D721Med (cell line): Measurements from ENCODE around the gene THAP9.
A peak's percentile ranks its signal among the peaks of the same experiment; 100 is the strongest.
"Not testable (repeated sequence)": the region's sequence is repeated elsewhere in the genome, so short reads cannot be mapped to it uniquely, and the experiment has no call there.

ENCODE experiments used
- DNase-seq: peaks from one replicate; pipeline ENCODE4 v3.0.0; 2011; ENCODE audit warnings: low spot score; ENCODE audit not compliant: insufficient read length
- FAIRE-seq: peaks from 2 replicates; lab custom pipeline; 2011; peaks lifted over from hg19 to GRCh38; lab: Jason Lieb, UNC
- CTCF ChIP-seq: IDR thresholded peaks from 2 replicates; pipeline ENCODE4 v1.5.1; 2012; ENCODE audit warnings: mild to moderate bottlenecking, control low read depth; ENCODE audit not compliant: insufficient read depth; ENCODE audit errors: missing control alignments

Gene THAP9

GRCh38 chr4:82900411-82901182 is at the start of gene THAP9:
TSS of gene THAP9 (plus strand) at chr4:82900735. CDS start at chr4:82900803, 68 bp downstream.
- no peak for TF ChIP-seq CTCF
- FAIRE-seq (no peak), DNase-seq (peak; percentile 71)

- FAIRE-seq (no peak), DNase-seq (no peak)
- TF ChIP-seq CTCF = no peak
These were observed 49.2 kb upstream of the THAP9 start for GRCh38 chr4:82851318-82851717.

GRCh38 chr4:82851885-82852750 is 48.4 kb upstream of the THAP9 start:
- DNase-seq (no peak), FAIRE-seq (peak; percentile 81)

GRCh38 chr4:82852751-82853285 is 47.7 kb upstream of the THAP9 start:
- DNase-seq = no peak
- TF ChIP-seq CTCF = no peak
- no peak for FAIRE-seq

More at GRCh38 chr4:82851885-82852750, 48.4 kb upstream of the THAP9 start:
- peak; percentile 45 for TF ChIP-seq CTCF

GRCh38 chr4:82860487-82860886 is 40.0 kb upstream of the THAP9 start:
- not testable (repeated sequence) for FAIRE-seq, DNase-seq

- FAIRE-seq = no peak
- TF ChIP-seq CTCF = no peak
- DNase-seq = no peak
These were observed 39.0 kb upstream of the THAP9 start for GRCh38 chr4:82861529-82861928.

- no peak for FAIRE-seq
- TF ChIP-seq CTCF = no peak
- no peak for DNase-seq
These were observed 36.1 kb upstream of the THAP9 start for GRCh38 chr4:82864336-82864979.
